Measurements from ENCODE around the gene PFDN1. TPM values are rescaled to one million over a fixed set of nuclear protein-coding genes. Genes with fewer than 3 reads are reported as not detected.

The PFDN1 gene
- total RNA-seq (2021; ENCODE audit: unreplicated experiment), result 54.4 TPM
- polyA plus RNA-seq (2012; ENCODE audit: insufficient read length), result 45.7 TPM
- percentile 85 among the genes with signal in this experiment for Bru-seq, nascent RNA
- percentile 73 among the genes with signal in this experiment for BruChase-seq, experiment 1, labeled RNA remaining after a 2-hour chase
- percentile 81 among the genes with signal in this experiment for BruChase-seq, experiment 2, labeled RNA remaining after a 6-hour chase
- long read RNA-seq, transcript PFDN1-203 (3 exons, 1,091 nt), result minor isoform, 18 of 97 reads
- long read RNA-seq, transcript PFDN1-202 (3 exons, 787 nt), result minor isoform, 8 of 97 reads
- long read RNA-seq, transcript PFDN1-201 (4 exons, 1,352 nt), result major isoform, 40 of 97 reads
- long read RNA-seq, partial matches to known transcripts, result 5 of 97 reads
- long read RNA-seq, other reads (novel, unspliced or antisense), result 26 of 97 reads

GRCh38 chr5:140302786-140303639 lies at the start of gene PFDN1:
TSS of gene PFDN1 (minus strand) at chr5:140303101. CDS start at chr5:140303073, 28 bp downstream.
- BruUV-seq (replicated peaks), result TSS peak; percentile 90
- Histone ChIP-seq H3K4me3 (ENCODE audit: low read depth in 2 of 2, low read length in 2 of 2) (peak within 1 kb of the TSS; percentile 91 to 98), H3K9me3 (ENCODE audit: control insufficient read depth, insufficient read depth, low read depth, low read length) (no peaks in the 10 kb centered on the region), H3K27me3 (ENCODE audit: control insufficient read depth, insufficient read depth, low read length) (no peaks in the 10 kb centered on the region), H3K36me3 (ENCODE audit: control insufficient read depth, insufficient read depth, low read length) (peaks cover 5% of the 10 kb centered on the region; the same call in 1 of the 2 replicates), H3K27ac (ENCODE audit: low read length) (peak within 1 kb of the TSS; percentile 97), H3K4me1 (ENCODE audit: control insufficient read depth, insufficient read depth, low read length) (peaks cover 26% of the 10 kb centered on the region)
- TF ChIP-seq POLR2AphosphoS5 (IDR thresholded peaks at IDR 0.05; ENCODE audit: low read depth, low read length), result peak; percentile 88
- TF ChIP-seq REST (IDR thresholded peaks at IDR 0.05; ENCODE audit: insufficient read depth in 1 of 2, low read depth in 2 of 2, low read length in 1 of 2), result no peak
- TF ChIP-seq TCF7L2 (IDR thresholded peaks at IDR 0.05; ENCODE audit: low read depth, low read length), result no peak
- no peak for TF ChIP-seq CTCF (IDR thresholded peaks at IDR 0.05)
- TF ChIP-seq SIN3A (IDR thresholded peaks at IDR 0.05; ENCODE audit: borderline replicate concordance, insufficient read depth, low read depth, low read length), result 0 out of 2 replicates have a peak, but pooled peaks have one; percentile 39
- DNase-seq (ENCODE audit: low read depth, low spot score), result peak; percentile 86
- peak; percentile 98 for ATAC-seq
- in situ Hi-C loops (cut with HindIII; ENCODE audit: low pct_unique_long_range_greater_than_20kb, low sequenced_read_pairs), result no loop called here
- POLR2A ChIA-PET, result no interaction called here
- CTCF ChIA-PET, result interaction anchor here (1.1 kb wide), 2 partner anchors 43 to 49 kb away, joined by 3 to 7 read pairs; partner anchors contain the start of gene HBEGF
- intact Hi-C loops (cut with micrococcal nuclease; ENCODE audit: unreplicated experiment), result loop anchor here (2.0 kb wide), 1 partner anchor 44 kb away; the partner anchor contains the start of gene HBEGF

- DNase-seq (ENCODE audit: low read depth, low spot score) (peak; percentile 66), ATAC-seq (peak; percentile 80)
- in situ Hi-C loops (cut with HindIII; ENCODE audit: low pct_unique_long_range_greater_than_20kb, low sequenced_read_pairs) (no loop called here), intact Hi-C loops (cut with micrococcal nuclease; ENCODE audit: unreplicated experiment) (loop anchor here (2.0 kb wide), 1 partner anchor 105 kb away; no protein-coding TSS in a partner anchor)
- Histone ChIP-seq H3K27me3 (ENCODE audit: control insufficient read depth, insufficient read depth, low read length) (no peaks in the 10 kb centered on the region), H3K4me1 (ENCODE audit: control insufficient read depth, insufficient read depth, low read length) (peaks cover 6% of the 10 kb centered on the region), H3K36me3 (ENCODE audit: control insufficient read depth, insufficient read depth, low read length) (no peaks in the 10 kb centered on the region), H3K27ac (ENCODE audit: low read length) (no peak overlapping the region), H3K4me3 (ENCODE audit: low read depth in 2 of 2, low read length in 2 of 2) (no peak overlapping the region), H3K9me3 (ENCODE audit: control insufficient read depth, insufficient read depth, low read depth, low read length) (no peaks in the 10 kb centered on the region)
- ChIA-PET POLR2A (no interaction called here), CTCF (interaction anchor here (0.6 to 2.5 kb wide), 8 partner anchors 16 to 370 kb away, joined by 3 to 27 read pairs (median 4); partner anchors contain the start of gene PFDN1)
- TF ChIP-seq TCF7L2 (IDR thresholded peaks at IDR 0.05; ENCODE audit: low read depth, low read length) (no peak), REST (IDR thresholded peaks at IDR 0.05; ENCODE audit: insufficient read depth in 1 of 2, low read depth in 2 of 2, low read length in 1 of 2) (no peak), CTCF (IDR thresholded peaks at IDR 0.05) (peak; percentile 84), SIN3A (IDR thresholded peaks at IDR 0.05; ENCODE audit: borderline replicate concordance, insufficient read depth, low read depth, low read length) (no peak), POLR2AphosphoS5 (IDR thresholded peaks at IDR 0.05; ENCODE audit: low read depth, low read length) (no peak)
- no TSS peak for BruUV-seq (replicated peaks)
Observed at GRCh38 chr5:140351609-140352334, 48.9 kb upstream of the PFDN1 start.
